ENCODE measurements around the gene ACOT9. TPM values are rescaled to one million over a fixed set of nuclear protein-coding genes. Genes with fewer than 3 reads are reported as not detected.
A peak's percentile ranks its signal among the peaks of the same experiment; 100 is the strongest.

Gene ACOT9, protein sequence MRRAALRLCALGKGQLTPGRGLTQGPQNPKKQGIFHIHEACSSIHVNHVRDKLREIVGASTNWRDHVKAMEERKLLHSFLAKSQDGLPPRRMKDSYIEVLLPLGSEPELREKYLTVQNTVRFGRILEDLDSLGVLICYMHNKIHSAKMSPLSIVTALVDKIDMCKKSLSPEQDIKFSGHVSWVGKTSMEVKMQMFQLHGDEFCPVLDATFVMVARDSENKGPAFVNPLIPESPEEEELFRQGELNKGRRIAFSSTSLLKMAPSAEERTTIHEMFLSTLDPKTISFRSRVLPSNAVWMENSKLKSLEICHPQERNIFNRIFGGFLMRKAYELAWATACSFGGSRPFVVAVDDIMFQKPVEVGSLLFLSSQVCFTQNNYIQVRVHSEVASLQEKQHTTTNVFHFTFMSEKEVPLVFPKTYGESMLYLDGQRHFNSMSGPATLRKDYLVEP
- total RNA-seq (2021; ENCODE audit: unreplicated experiment) (44.5 TPM), Bru-seq, nascent RNA (percentile 74 among the genes with signal in this experiment), BruChase-seq, experiment 1, labeled RNA remaining after a 2-hour chase (percentile 75 among the genes with signal in this experiment), BruChase-seq, experiment 2, labeled RNA remaining after a 6-hour chase (percentile 77 among the genes with signal in this experiment)
- polyA plus RNA-seq (2012; ENCODE audit: insufficient read length) = 28.7 TPM
- long read RNA-seq, transcript ACOT9-204 (16 exons, 3,117 nt) = major isoform, 23 of 48 reads
- long read RNA-seq, partial matches to known transcripts = 4 of 48 reads
- long read RNA-seq, other reads (novel, unspliced or antisense) = 20 of 48 reads

DNA sequence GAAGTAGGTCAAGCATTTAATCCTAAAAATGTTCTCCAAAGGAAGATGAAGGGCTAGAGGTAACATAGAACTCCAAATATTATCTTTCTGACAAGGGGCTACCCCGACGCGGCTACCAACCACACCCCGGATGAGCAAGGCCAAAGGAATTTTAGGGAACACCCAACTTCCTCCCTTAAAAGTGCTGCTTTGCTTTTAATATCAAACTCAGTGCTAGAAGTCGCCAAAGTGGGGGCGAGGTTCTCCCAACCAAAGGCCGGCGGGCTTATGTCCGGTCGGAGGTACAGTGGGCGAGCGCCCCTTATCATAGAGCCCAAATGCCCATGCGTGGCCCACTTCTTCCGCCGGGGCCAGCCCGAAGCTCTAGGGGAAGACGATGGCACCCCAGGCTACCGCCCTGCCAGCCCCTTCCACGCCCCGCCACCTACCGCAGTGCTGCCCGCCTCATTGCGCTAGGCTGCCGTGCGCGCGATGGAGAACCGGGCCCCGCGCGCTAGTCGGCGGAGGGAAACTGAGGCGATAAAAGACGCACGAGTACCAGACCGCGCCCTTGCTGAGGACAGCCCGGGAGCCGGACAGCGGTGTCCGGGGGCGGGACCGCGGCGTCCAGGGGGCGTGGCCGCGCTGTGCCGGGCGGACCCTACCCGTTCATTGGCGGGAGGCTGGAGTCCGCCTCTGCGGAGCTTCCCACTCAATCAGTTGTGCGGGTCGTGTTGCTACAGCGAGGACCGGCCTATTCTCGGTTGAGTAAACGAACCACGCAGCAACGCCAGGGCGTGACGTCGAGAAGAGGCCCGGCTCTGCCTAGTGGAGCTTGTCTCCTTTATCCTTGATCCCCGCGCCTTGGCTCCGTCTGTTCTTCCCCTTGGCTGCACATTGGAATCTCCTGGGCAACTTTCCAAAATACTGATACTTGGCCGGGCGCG lies at the start of gene ACOT9:
Gene ACOT9, minus strand, starts transcription at position 580 of the 926 bp plus-strand sequence. Its CDS starts 132 bp downstream, at position 448.
- peak within 1 kb of the TSS; percentile 83 for H3K27ac ChIP-seq (ENCODE audit: low read length)
- no TSS peak for BruUV-seq (replicated peaks)
- intact Hi-C loops (cut with micrococcal nuclease; ENCODE audit: unreplicated experiment) = no loop called here
- ChIA-PET POLR2A (interaction anchor here (0.6 to 1.5 kb wide), 4 partner anchors 10 to 159 kb away, joined by 3 to 12 read pairs (median 5); no protein-coding TSS in a partner anchor), CTCF (interaction anchor here (1.3 kb wide), 1 partner anchor 158 kb away, joined by 6 read pairs; no protein-coding TSS in a partner anchor)
- no peaks in the 10 kb centered on the region for H3K9me3 ChIP-seq (ENCODE audit: control insufficient read depth, insufficient read depth, low read depth, low read length)
- H3K4me3 ChIP-seq (ENCODE audit: low read depth in 2 of 2, low read length in 2 of 2) = peak within 1 kb of the TSS; percentile 63 to 73
- no peak for DNase-seq (ENCODE audit: low read depth, low spot score)
- H3K36me3 ChIP-seq (ENCODE audit: control insufficient read depth, insufficient read depth, low read length) = no peaks in the 10 kb centered on the region; the same call in 1 of the 2 replicates
- in situ Hi-C loops (cut with HindIII; ENCODE audit: low pct_unique_long_range_greater_than_20kb, low sequenced_read_pairs) = no loop called here
- peak; percentile 98 for ATAC-seq
- peaks cover 2% of the 10 kb centered on the region; the same call in 1 of the 2 replicates for H3K4me1 ChIP-seq (ENCODE audit: control insufficient read depth, insufficient read depth, low read length)
- TF ChIP-seq SIN3A (IDR thresholded peaks at IDR 0.05; ENCODE audit: borderline replicate concordance, insufficient read depth, low read depth, low read length) (no peak), TCF7L2 (IDR thresholded peaks at IDR 0.05; ENCODE audit: low read depth, low read length) (no peak), POLR2AphosphoS5 (IDR thresholded peaks at IDR 0.05; ENCODE audit: low read depth, low read length) (no peak)
- TF ChIP-seq, protein P1, sequence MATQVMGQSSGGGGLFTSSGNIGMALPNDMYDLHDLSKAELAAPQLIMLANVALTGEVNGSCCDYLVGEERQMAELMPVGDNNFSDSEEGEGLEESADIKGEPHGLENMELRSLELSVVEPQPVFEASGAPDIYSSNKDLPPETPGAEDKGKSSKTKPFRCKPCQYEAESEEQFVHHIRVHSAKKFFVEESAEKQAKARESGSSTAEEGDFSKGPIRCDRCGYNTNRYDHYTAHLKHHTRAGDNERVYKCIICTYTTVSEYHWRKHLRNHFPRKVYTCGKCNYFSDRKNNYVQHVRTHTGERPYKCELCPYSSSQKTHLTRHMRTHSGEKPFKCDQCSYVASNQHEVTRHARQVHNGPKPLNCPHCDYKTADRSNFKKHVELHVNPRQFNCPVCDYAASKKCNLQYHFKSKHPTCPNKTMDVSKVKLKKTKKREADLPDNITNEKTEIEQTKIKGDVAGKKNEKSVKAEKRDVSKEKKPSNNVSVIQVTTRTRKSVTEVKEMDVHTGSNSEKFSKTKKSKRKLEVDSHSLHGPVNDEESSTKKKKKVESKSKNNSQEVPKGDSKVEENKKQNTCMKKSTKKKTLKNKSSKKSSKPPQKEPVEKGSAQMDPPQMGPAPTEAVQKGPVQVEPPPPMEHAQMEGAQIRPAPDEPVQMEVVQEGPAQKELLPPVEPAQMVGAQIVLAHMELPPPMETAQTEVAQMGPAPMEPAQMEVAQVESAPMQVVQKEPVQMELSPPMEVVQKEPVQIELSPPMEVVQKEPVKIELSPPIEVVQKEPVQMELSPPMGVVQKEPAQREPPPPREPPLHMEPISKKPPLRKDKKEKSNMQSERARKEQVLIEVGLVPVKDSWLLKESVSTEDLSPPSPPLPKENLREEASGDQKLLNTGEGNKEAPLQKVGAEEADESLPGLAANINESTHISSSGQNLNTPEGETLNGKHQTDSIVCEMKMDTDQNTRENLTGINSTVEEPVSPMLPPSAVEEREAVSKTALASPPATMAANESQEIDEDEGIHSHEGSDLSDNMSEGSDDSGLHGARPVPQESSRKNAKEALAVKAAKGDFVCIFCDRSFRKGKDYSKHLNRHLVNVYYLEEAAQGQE (IDR thresholded peaks at IDR 0.05; ENCODE audit: insufficient read depth in 1 of 2, low read depth in 2 of 2, low read length in 1 of 2) = no peak; a peak in 1 of 4 replicates
- TF ChIP-seq, protein P2, sequence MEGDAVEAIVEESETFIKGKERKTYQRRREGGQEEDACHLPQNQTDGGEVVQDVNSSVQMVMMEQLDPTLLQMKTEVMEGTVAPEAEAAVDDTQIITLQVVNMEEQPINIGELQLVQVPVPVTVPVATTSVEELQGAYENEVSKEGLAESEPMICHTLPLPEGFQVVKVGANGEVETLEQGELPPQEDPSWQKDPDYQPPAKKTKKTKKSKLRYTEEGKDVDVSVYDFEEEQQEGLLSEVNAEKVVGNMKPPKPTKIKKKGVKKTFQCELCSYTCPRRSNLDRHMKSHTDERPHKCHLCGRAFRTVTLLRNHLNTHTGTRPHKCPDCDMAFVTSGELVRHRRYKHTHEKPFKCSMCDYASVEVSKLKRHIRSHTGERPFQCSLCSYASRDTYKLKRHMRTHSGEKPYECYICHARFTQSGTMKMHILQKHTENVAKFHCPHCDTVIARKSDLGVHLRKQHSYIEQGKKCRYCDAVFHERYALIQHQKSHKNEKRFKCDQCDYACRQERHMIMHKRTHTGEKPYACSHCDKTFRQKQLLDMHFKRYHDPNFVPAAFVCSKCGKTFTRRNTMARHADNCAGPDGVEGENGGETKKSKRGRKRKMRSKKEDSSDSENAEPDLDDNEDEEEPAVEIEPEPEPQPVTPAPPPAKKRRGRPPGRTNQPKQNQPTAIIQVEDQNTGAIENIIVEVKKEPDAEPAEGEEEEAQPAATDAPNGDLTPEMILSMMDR (IDR thresholded peaks at IDR 0.05) = no peak
- H3K27me3 ChIP-seq (ENCODE audit: control insufficient read depth, insufficient read depth, low read length) = no peaks in the 10 kb centered on the region

DNA sequence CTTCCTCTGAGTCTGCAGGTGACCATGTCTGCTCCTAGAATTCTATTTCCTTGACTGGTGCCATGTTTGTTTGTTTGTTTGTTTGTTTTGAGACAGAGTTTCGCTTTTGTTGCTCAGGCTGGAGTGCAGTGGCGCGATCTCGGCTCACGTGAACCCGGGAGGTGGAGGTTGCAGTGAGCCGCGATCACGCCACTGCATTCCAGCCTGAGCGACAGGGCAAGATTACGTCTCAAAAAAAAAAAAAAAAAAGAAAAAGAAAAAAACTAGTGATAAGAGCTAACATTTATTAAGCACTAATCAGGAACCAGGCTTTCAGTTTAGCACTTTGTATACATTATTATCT lies 47.0 kb upstream of the ACOT9 start:
- intact Hi-C loops (cut with micrococcal nuclease; ENCODE audit: unreplicated experiment) = no loop called here
- TF ChIP-seq, protein P2 (IDR thresholded peaks at IDR 0.05) = no peak
- TF ChIP-seq SIN3A (IDR thresholded peaks at IDR 0.05; ENCODE audit: borderline replicate concordance, insufficient read depth, low read depth, low read length) = no peak
- DNase-seq (ENCODE audit: low read depth, low spot score) = no peak
- peak overlapping the region; percentile 65; the same call in 1 of the 2 replicates for H3K27ac ChIP-seq (ENCODE audit: low read length)
- peaks cover 3% of the 10 kb centered on the region; the same call in 1 of the 2 replicates for H3K36me3 ChIP-seq (ENCODE audit: control insufficient read depth, insufficient read depth, low read length)
- no peak overlapping the region for H3K4me3 ChIP-seq (ENCODE audit: low read depth in 2 of 2, low read length in 2 of 2)
- no peak for ATAC-seq
- no peaks in the 10 kb centered on the region for H3K9me3 ChIP-seq (ENCODE audit: control insufficient read depth, insufficient read depth, low read depth, low read length)
- H3K27me3 ChIP-seq (ENCODE audit: control insufficient read depth, insufficient read depth, low read length) = no peaks in the 10 kb centered on the region
- no TSS peak for BruUV-seq (replicated peaks)
- H3K4me1 ChIP-seq (ENCODE audit: control insufficient read depth, insufficient read depth, low read length) = no peaks in the 10 kb centered on the region
- POLR2A ChIA-PET = interaction anchor here (0.6 to 1.6 kb wide), 3 partner anchors 18 to 109 kb away, joined by 3 to 9 read pairs (median 6); no protein-coding TSS in a partner anchor
- CTCF ChIA-PET = interaction anchor here (0.6 kb wide), 1 partner anchor 82 kb away, joined by 4 read pairs; no protein-coding TSS in a partner anchor
- in situ Hi-C loops (cut with HindIII; ENCODE audit: low pct_unique_long_range_greater_than_20kb, low sequenced_read_pairs) = no loop called here
